Keratinocyte (primary cell): ENCODE measurements around the gene CLSTN1. TPM values are rescaled to one million over a fixed set of nuclear protein-coding genes. Genes with fewer than 3 reads are reported as not detected.

Experiments
- DNase-seq: peaks from one replicate; pipeline ENCODE4 v3.0.0-alpha.2; 2011; ENCODE audit warnings: low read depth, missing footprints, low spot score
- FAIRE-seq: peaks from 2 replicates; lab custom pipeline; 2011; peaks lifted over from hg19 to GRCh38; lab: Jason Lieb, UNC
- H2AFZ ChIP-seq: 2 replicates; pipeline ENCODE4 v1.6.0; 2012; ENCODE audit warnings: low read length, control low read depth, inconsistent platforms; ENCODE audit not compliant: control insufficient read depth
- H3K27ac ChIP-seq: 2 replicates; pipeline ENCODE4 v1.5.1; 2011; ENCODE audit warnings: low read length; ENCODE audit not compliant: control insufficient read depth, insufficient read depth
- H3K27me3 ChIP-seq: 3 replicates; pipeline ENCODE4 v1.6.0; 2011; ENCODE audit warnings: low read length; ENCODE audit not compliant: control insufficient read depth, insufficient read depth; ENCODE audit errors: extremely low read depth
- H3K36me3 ChIP-seq, 2 experiments: 2 replicates in 1 of 2; 3 replicates in 1 of 2; pipeline ENCODE4 v1.5.1; 2011; ENCODE audit warnings: low read length in 2 of 2, mild to moderate bottlenecking in 1 of 2; ENCODE audit not compliant: control insufficient read depth in 2 of 2, insufficient read depth in 2 of 2; ENCODE audit errors: extremely low read depth in 1 of 2
- H3K4me1 ChIP-seq: 3 replicates; pipeline ENCODE4 v1.5.1; 2011; ENCODE audit warnings: low read length; ENCODE audit not compliant: control insufficient read depth, insufficient read depth; ENCODE audit errors: extremely low read depth
- H3K4me2 ChIP-seq: 3 replicates; pipeline ENCODE4 v1.6.0; 2011; ENCODE audit warnings: low read depth, low read length; ENCODE audit not compliant: control insufficient read depth, insufficient read depth; ENCODE audit errors: extremely low read depth
- H3K4me3 ChIP-seq, 3 experiments: fragments of 200-600 bp in 1 of 3; sonication (generic) in 1 of 3; 2 replicates in 2 of 3; 3 replicates in 1 of 3; pipeline ENCODE4 v1.5.1; 2011 to 2016; ENCODE audit warnings: low read length in 3 of 3, mild to moderate bottlenecking in 3 of 3, control low read depth in 2 of 3, inconsistent platforms in 1 of 3, low read depth in 1 of 3, mixed read lengths in 1 of 3, mixed run types in 1 of 3, moderate library complexity in 1 of 3; ENCODE audit not compliant: control insufficient read depth in 2 of 3, insufficient read depth in 2 of 3; ENCODE audit errors: extremely low read depth in 1 of 3
- H3K79me2 ChIP-seq: 2 replicates; pipeline ENCODE4 v1.6.0; 2012; ENCODE audit warnings: low read length; ENCODE audit not compliant: control insufficient read depth, insufficient read depth
- H3K9ac ChIP-seq: 3 replicates; pipeline ENCODE4 v1.6.0; 2011; ENCODE audit warnings: low read length; ENCODE audit not compliant: control insufficient read depth, insufficient read depth; ENCODE audit errors: extremely low read depth
- H3K9me1 ChIP-seq: 3 replicates; pipeline ENCODE4 v1.6.0; 2011; ENCODE audit warnings: low read length; ENCODE audit not compliant: control insufficient read depth, insufficient read depth; ENCODE audit errors: extremely low read depth
- H3K9me3 ChIP-seq: 2 replicates; pipeline ENCODE4 v1.5.1; 2012; ENCODE audit warnings: low read depth, low read length; ENCODE audit not compliant: control insufficient read depth
- H4K20me1 ChIP-seq: 3 replicates; pipeline ENCODE4 v1.6.0; 2011; ENCODE audit warnings: low read length; ENCODE audit not compliant: control insufficient read depth, insufficient read depth; ENCODE audit errors: extremely low read depth
- CTCF ChIP-seq, 3 experiments: IDR thresholded peaks in 1 of 3; conservative IDR thresholded peaks in 1 of 3; optimal IDR thresholded peaks in 1 of 3; 2 replicates in 2 of 3; 3 replicates in 1 of 3; pipeline versions ENCODE3 to v1.5.1; 2011; ENCODE audit warnings: low read length in 3 of 3, mild to moderate bottlenecking in 3 of 3, moderate library complexity in 2 of 3, control low read depth in 1 of 3, inconsistent platforms in 1 of 3; ENCODE audit not compliant: insufficient read depth in 2 of 3; ENCODE audit errors: extremely low read depth in 1 of 3
- EZH2 ChIP-seq: IDR thresholded peaks from one replicate; pipeline ENCODE4 v1.6.1; 2012; ENCODE audit warnings: inconsistent platforms, mild to moderate bottlenecking, low read length, moderate library complexity
- dilution Hi-C: fragments of 300-500 bp; cut with MboI; formaldehyde crosslinking; loops from one replicate; pipeline ENCODE4 v1.7.0; 2020; ENCODE audit warnings: low sequenced_read_pairs; ENCODE audit not compliant: extremely low pct_ligation_motif_present
- polyA plus RNA-seq, 5 experiments: library from polyadenylated mRNA; depleted of rRNA in 3 of 5; stranded (reverse) in 3 of 5; stranded (forward) in 1 of 5; unstranded in 1 of 5; fragments of >200 nt; gene quantifications; 1 replicate in 1 of 5; 2 replicates in 3 of 5; 3 replicates in 1 of 5; pipeline versions ENCODE4 v1.2.1 to v1.2.3, GENCODE V29; 2011 to 2012; ENCODE audit warnings: missing spikeins in 2 of 5, low read depth in 1 of 5, low replicate concordance in 1 of 5

CLSTN1 gene
- polyA plus RNA-seq, 1 donor (not counting 4 experiments of a cell fraction or from before 2014, with no cell fraction given) = 90.3 TPM

GRCh38 chr1:9735800-9736199 is 88.0 kb downstream of the CLSTN1 start:
- H3K4me2 ChIP-seq = no peak overlapping the region
- H3K79me2 ChIP-seq = peaks cover 5% of the 10 kb centered on the region
- FAIRE-seq (no peak), DNase-seq (no peak)
- H3K4me1 ChIP-seq = no peaks in the 10 kb centered on the region
- H3K36me3 ChIP-seq = peaks cover 62 to 74% of the 10 kb centered on the region in 2 experiments
- H3K27me3 ChIP-seq = no peaks in the 10 kb centered on the region
- TF ChIP-seq EZH2 (no peak), CTCF (optimal IDR thresholded peaks at IDR 0.05 in 1 of 3, IDR thresholded peaks at IDR 0.05 in 1 of 3, conservative IDR thresholded peaks at IDR 0.05 in 1 of 3; ENCODE audit: extremely low read depth in 1 of 3, insufficient read depth in 2 of 3, low read length in 3 of 3) (no peak)
- H3K9ac ChIP-seq = no peak overlapping the region
- H2AFZ ChIP-seq = no peak overlapping the region
- dilution Hi-C loops = no loop called here
- no peaks in the 10 kb centered on the region for H3K9me3 ChIP-seq
- H3K27ac ChIP-seq = no peak overlapping the region
- no peak overlapping the region for H3K4me3 ChIP-seq
- H4K20me1 ChIP-seq = peaks cover 4% of the 10 kb centered on the region
- H3K9me1 ChIP-seq = no peaks in the 10 kb centered on the region

- no peaks in the 10 kb centered on the region for H3K4me1 ChIP-seq
- H3K9ac ChIP-seq = no peak overlapping the region
- H3K4me2 ChIP-seq = no peak overlapping the region
- no peak overlapping the region for H2AFZ ChIP-seq
- H3K36me3 ChIP-seq = peaks cover 70 to 72% of the 10 kb centered on the region in 2 experiments
- H3K27me3 ChIP-seq = no peaks in the 10 kb centered on the region
- no peak overlapping the region for H3K4me3 ChIP-seq
- peaks cover 2% of the 10 kb centered on the region for H3K79me2 ChIP-seq
- TF ChIP-seq EZH2 (no peak), CTCF (optimal IDR thresholded peaks at IDR 0.05 in 1 of 3, IDR thresholded peaks at IDR 0.05 in 1 of 3, conservative IDR thresholded peaks at IDR 0.05 in 1 of 3; ENCODE audit: extremely low read depth in 1 of 3, insufficient read depth in 2 of 3, low read length in 3 of 3) (no peak)
- FAIRE-seq (no peak), DNase-seq (no peak)
- H3K27ac ChIP-seq = no peak overlapping the region
- dilution Hi-C loops = no loop called here
- H3K9me1 ChIP-seq = no peaks in the 10 kb centered on the region
- H4K20me1 ChIP-seq = peaks cover 4% of the 10 kb centered on the region
- H3K9me3 ChIP-seq = no peaks in the 10 kb centered on the region
Measured at GRCh38 chr1:9733160-9733789, 90.5 kb downstream of the CLSTN1 start.
